Activated T-cell treated with anti-CD3 and anti-CD28 coated beads for 24 hours (primary cell): ENCODE results near the gene WNT6.

Experiments
- DNase-seq: peaks from one replicate; pipeline ENCODE4 v3.0.0-alpha.2; 2020; ENCODE audit warnings: low read depth

Gene WNT6

GRCh38 chr2:218877891-218878290 is 18.3 kb downstream of the WNT6 start:
- no peak for DNase-seq

GRCh38 chr2:218878486-218878885 is 18.9 kb downstream of the WNT6 start:
- no peak for DNase-seq

GRCh38 chr2:218878926-218879761 is 19.5 kb downstream of the WNT6 start:
- no peak for DNase-seq

GRCh38 chr2:218879776-218880101 is 20.1 kb downstream of the WNT6 start:
- no peak for DNase-seq

- DNase-seq = peak; percentile 53
These were observed 20.7 kb downstream of the WNT6 start, which contains the start of gene WNT10A for GRCh38 chr2:218880102-218880858. TSS of gene WNT10A (plus strand) at chr2:218880852. CDS start at chr2:218880996, 144 bp downstream.

DNA sequence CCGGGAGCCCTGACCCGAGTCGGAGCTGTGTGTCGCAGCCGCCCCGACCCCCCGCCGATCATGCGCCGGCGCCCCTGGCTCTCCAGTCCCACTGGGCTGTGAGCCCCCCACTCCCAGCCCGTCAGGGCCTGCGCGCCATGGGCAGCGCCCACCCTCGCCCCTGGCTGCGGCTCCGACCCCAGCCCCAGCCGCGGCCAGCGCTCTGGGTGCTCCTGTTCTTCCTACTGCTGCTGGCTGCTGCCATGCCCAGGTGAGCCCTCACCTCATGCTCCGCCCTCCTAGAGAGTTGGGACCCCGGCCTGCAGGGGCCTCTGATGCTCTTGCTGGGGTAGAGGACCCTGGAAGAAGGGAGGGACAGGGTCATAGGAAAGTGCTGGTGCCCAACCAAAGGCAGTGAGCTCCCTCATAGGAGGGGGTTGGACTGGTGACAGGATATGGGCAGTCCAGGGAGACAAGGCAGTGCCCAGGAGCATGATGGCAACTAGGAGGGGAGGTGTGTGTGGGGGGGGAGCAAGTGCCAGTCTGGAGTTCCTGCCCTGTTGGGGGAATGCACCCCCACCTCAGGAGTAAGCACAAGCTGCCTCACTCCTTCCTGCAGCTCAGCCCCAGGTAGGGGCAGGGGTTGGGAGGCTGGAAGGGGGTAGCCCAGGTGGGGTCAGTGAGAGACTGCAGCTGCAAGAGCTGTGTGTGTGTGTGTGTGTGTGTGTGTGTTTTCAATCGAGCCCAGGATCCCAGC is 21.4 kb downstream of the WNT6 start:
- DNase-seq = no peak

DNA sequence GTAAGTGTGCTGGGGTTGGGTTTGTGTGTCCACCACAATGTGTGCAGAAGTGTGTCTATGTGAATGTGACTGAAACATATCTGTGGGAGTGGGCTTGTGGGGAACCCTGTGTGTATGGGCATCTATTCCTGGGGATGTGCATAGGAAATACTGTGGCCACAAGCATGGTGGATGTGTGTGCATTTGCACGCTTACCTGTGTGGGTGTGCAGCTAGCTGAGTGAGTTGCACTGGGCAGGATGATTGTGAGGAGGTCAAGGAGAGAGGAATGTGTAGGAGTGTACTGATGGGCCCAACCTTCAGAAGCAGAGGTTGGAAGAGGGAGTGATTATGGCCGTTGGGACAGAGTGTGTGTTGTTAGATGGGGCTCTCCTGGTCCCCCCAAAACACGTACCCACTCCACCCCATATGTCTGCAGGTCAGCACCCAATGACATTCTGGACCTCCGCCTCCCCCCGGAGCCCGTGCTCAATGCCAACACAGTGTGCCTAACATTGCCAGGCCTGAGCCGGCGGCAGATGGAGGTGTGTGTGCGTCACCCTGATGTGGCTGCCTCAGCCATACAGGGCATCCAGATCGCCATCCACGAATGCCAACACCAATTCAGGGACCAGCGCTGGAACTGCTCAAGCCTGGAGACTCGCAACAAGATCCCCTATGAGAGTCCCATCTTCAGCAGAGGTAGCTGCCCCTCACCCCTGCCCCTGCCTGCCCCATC is 22.3 kb downstream of the WNT6 start:
- no peak for DNase-seq

DNA sequence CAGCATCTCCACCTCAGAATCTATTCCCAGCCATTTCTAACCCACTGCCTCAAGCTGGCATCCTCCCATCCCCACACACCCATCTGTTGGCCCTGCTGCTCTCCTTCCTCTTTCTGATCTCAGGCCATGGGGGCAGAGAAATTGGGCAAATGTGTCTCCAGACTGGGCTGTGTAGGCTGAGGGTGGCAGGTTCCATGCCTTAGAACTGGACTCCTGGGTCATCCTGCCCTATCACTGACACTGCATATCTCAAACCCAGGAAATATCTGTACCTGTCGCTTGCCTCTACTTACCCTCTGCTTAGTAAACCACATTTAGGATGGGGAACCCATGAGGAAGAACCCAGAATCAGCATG is 22.8 kb downstream of the WNT6 start:
- DNase-seq = no peak

- DNase-seq = no peak
These were observed 23.3 kb downstream of the WNT6 start for GRCh38 chr2:218882866-218883366.

DNA sequence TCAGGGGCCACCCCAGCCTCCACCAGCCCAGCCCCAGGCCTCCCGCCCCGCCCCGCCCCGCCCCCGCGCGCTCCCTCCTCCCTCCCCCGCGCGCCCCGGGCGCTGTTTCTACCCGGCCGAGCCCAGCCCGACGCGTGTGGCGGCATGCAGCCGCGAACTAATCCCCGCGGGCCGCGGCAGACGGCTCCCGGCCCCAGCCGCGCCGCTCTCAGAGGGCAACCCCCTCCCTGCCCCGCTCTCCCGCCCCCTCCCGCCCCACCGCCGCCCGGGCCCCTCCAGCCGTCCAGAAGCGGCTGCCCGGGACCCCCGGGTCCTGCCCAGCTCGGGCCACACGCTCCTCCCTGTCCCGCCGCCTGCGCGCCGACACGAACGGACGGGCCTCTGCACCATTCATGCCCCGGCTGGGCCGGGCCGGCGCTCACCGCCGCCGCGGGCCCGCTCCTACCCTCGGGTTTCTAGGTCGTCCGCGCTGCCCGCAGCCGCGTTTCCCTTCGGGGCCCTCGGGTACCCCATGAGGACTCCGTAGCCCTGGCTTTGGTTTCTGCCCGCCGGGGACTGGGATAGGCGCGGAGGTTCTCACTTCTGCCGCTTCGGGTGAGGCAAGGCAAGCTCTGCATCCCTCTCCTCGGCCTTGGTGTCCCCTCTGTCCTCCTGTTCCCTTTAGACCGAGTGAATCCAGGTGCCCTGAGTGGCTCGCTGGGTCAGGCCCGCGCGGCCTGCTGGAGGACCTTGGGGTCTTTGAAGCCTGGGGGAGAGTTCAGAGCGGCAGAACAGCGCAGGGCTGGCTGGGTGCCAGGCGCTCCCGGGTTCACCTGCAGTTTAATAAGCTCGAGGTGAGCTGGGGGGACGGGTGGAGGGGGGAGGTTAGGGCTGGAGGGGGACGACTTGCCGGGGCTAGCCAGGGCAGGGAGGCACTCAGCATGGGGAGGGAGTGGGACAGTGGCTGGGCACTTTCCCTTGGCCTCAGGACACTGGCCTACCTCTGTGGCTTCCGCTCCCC is 24.2 kb downstream of the WNT6 start:
- DNase-seq = no peak

- DNase-seq = no peak
These were observed 24.9 kb downstream of the WNT6 start for GRCh38 chr2:218884519-218884918.

DNA sequence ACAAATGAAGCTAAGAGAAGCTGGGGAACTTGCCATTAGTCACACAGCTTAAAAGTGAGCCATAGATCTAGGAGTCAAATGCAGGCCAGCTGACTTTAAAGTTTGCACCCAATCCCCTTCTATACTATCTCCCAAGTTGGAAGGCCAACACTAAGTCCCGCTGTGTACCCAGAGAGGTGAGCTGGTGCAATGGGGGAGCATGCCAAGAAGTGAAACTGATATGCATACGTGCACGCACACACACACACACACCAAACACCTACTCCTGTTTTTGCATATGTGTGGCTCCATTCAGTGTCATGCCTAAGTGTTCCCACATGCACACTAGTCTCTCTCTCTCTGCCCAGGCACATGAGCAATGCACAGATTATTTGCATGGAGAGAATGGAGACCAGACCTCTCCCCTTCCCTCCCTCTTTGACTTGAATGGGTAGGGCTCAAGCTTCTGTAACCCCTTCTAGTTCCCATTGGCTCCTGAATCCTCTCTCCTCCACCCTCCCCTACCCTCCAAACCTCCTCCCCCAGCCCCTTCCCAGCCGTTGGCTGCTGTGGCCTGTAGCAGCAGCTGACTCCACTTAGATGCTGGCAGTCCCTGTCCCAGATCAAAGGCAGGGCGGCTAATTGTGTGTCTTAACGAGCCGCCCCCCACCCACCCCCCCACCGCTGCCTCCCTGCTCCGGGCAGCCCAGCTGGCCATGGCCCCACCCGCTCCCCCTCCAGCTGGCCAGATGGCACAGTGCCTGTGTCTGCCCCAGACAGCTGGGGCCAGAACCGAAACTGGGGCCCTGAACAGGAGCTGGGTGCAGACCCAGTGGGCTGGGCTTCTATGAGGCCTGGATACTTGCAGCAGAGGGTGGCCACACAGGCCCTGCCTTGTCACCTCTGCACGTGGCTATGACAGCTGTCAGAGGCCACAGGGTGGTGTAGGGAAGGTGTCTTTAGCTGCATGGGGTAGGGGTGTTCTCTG is 26.7 kb downstream of the WNT6 start:
- DNase-seq = no peak

- no peak for DNase-seq
These were observed 27.5 kb downstream of the WNT6 start for GRCh38 chr2:218887079-218887478.

- DNase-seq = no peak
These were observed 28.7 kb downstream of the WNT6 start for GRCh38 chr2:218888341-218888740.

GRCh38 chr2:218889937-218890336 is 30.3 kb downstream of the WNT6 start:
- DNase-seq = no peak

- no peak for DNase-seq
These were observed 30.8 kb downstream of the WNT6 start for GRCh38 chr2:218890369-218890768.

DNA sequence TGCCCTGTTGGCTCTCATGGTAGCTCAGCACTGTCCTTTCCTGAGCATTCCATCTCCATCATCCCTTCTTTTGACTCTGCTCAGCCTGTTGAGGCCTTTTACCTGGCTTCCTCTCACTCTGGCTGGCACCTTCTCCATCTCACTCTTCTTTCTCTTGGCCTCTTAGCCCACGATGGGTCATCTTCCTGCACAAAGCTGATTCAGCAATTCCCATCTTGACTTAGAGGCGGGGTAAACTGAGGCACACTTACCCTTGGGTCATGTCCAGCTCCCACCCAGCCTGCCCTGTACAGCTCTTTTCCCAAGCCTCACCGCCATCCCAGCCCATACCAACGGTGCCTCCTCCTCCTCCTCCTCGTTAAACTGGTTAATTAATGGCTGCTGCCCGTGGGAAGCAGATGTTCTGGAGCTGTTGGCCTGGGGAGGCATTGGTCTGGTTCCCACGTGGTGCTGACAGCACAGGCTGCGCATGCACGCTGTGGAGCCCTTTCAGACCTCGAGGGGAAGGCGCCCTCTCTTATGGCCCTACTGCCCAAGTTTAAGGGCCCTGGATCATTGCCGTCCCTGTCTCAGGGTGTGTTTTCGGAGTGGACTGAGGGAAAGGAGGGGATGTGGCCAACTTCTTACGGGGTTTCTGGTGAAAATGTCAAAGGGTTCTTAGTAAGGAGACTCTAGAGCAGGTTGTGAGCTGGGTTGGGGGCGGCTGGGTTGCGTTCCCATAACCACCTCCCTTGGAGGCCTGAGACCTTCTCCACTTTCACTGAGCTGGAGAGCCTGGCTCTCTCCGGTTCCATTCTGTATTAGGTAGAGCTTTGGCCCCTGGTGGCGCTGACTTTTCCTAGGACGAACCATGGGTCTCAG is 31.9 kb downstream of the WNT6 start:
- no peak for DNase-seq

GRCh38 chr2:218892693-218893348 is 33.2 kb downstream of the WNT6 start:
- DNase-seq = peak; percentile 77
